WTC11 (cell line): ENCODE measurements around the gene RC3H1. TPM values are rescaled to one million over a fixed set of nuclear protein-coding genes. Genes with fewer than 3 reads are reported as not detected.
"Not testable (repeated sequence)": the region's sequence is repeated elsewhere in the genome, so short reads cannot be mapped to it uniquely, and the experiment has no call there.

Experiments
- ATAC-seq: fragments of 200-7000 bp; cut with Tn5 transposase; 2 replicates; pipeline ENCODE4 v1.10.0; 2021; ENCODE audit warnings: mild to moderate bottlenecking, moderate library complexity
- CTCF ChIA-PET: fragments of 300-600 bp; sonication (Branson Sonifier 250); formaldehyde crosslinking; loops from one replicate; lab custom pipeline; 2021; ENCODE audit warnings: antibody characterized with exemption; lab: Charles Lee
- POLR2A ChIA-PET: fragments of 350-600 bp; sonication (Branson Sonifier 250); formaldehyde crosslinking; loops from one replicate; lab custom pipeline; 2021; ENCODE audit warnings: antibody characterized with exemption; lab: Charles Lee
- DNase-seq: peaks from one replicate; pipeline ENCODE4 v3.0.0; 2021; ENCODE audit warnings: low spot score
- H3K27ac Mint-ChIP-seq: 2 replicates; pipeline ENCODE4 v1.8.0; 2021; ENCODE audit warnings: mixed read lengths
- H3K27me3 Mint-ChIP-seq: 2 replicates; pipeline ENCODE4 v1.8.0; 2021; ENCODE audit warnings: low read depth, mild to moderate bottlenecking, moderate library complexity, mixed read lengths
- H3K36me3 Mint-ChIP-seq: 2 replicates; pipeline ENCODE4 v1.8.0; 2021; ENCODE audit warnings: mixed read lengths
- H3K4me1 Mint-ChIP-seq: 2 replicates; pipeline ENCODE4 v1.8.0; 2022; ENCODE audit warnings: mixed read lengths
- H3K4me3 Mint-ChIP-seq: 2 replicates; pipeline ENCODE4 v1.8.0; 2021; ENCODE audit warnings: mild to moderate bottlenecking, moderate library complexity, mixed read lengths
- H3K9me3 Mint-ChIP-seq: 2 replicates; pipeline ENCODE4 v1.8.0; 2021; ENCODE audit warnings: mixed read lengths
- ATF6 ChIP-seq: sonication (generic); formaldehyde crosslinking; IDR thresholded peaks from 2 replicates; pipeline ENCODE4 v1.8.1; 2023; ENCODE audit warnings: mild to moderate bottlenecking, missing genetic modification reagents
- E2F1 ChIP-seq: sonication (generic); formaldehyde crosslinking; IDR thresholded peaks from 2 replicates; pipeline ENCODE4 v1.8.0; 2022; ENCODE audit warnings: mild to moderate bottlenecking, missing genetic modification reagents
- FOXP1 ChIP-seq: sonication (generic); formaldehyde crosslinking; IDR thresholded peaks from 2 replicates; pipeline ENCODE4 v1.8.0; 2022; ENCODE audit warnings: missing genetic modification reagents, mild to moderate bottlenecking, moderate library complexity, borderline replicate concordance
- GABPB1 ChIP-seq: sonication (generic); formaldehyde crosslinking; IDR thresholded peaks from 2 replicates; pipeline ENCODE4 v1.8.1; 2023; ENCODE audit warnings: mild to moderate bottlenecking, missing genetic modification reagents
- HMGXB4 ChIP-seq: sonication (generic); formaldehyde crosslinking; IDR thresholded peaks from 2 replicates; pipeline ENCODE4 v1.8.1; 2023; ENCODE audit warnings: mild to moderate bottlenecking, moderate library complexity, missing genetic modification reagents
- MLX ChIP-seq: sonication (generic); formaldehyde crosslinking; IDR thresholded peaks from 2 replicates; pipeline ENCODE4 v1.8.1; 2023; ENCODE audit warnings: mild to moderate bottlenecking, missing genetic modification reagents, moderate library complexity
- SP1 ChIP-seq: sonication (generic); formaldehyde crosslinking; conservative IDR thresholded peaks from 2 replicates; pipeline ENCODE4 v1.8.1; 2022; ENCODE audit warnings: missing genetic modification reagents
- TEAD4 ChIP-seq: sonication (generic); formaldehyde crosslinking; IDR thresholded peaks from 2 replicates; pipeline ENCODE4 v1.8.0; 2022; ENCODE audit warnings: mild to moderate bottlenecking, missing genetic modification reagents
- ZBTB21 ChIP-seq: sonication (generic); formaldehyde crosslinking; IDR thresholded peaks from 2 replicates; pipeline ENCODE4 v1.8.1; 2023; ENCODE audit warnings: mild to moderate bottlenecking, missing genetic modification reagents, borderline replicate concordance
- ZBTB43 ChIP-seq: sonication (generic); formaldehyde crosslinking; IDR thresholded peaks from 2 replicates; pipeline ENCODE4 v1.8.1; 2023; ENCODE audit warnings: mild to moderate bottlenecking, missing genetic modification reagents
- ZNF396 ChIP-seq: fragments of 250-450 bp; sonication (Bioruptor Pico); IDR thresholded peaks from 2 replicates; pipeline ENCODE4 v1.8.0; 2021; ENCODE audit warnings: mild to moderate bottlenecking, moderate library complexity, borderline replicate concordance
- ZNF671 ChIP-seq: fragments of 250-450 bp; sonication (Bioruptor Pico); IDR thresholded peaks from 2 replicates; pipeline ENCODE4 v1.8.0; 2021; ENCODE audit warnings: mild to moderate bottlenecking
- total RNA-seq: library from RNA; stranded (reverse); gene quantifications from 3 replicates; pipeline ENCODE4 v1.2.3, GENCODE V29; 2021
- TF ChIP-seq, protein P1 (sequence below): fragments of 250-450 bp; sonication (Bioruptor Pico); IDR thresholded peaks from 2 replicates; pipeline ENCODE4 v1.9.0; 2021; ENCODE audit warnings: mild to moderate bottlenecking, borderline replicate concordance
- TF ChIP-seq, protein P2 (sequence below): fragments of 250-450 bp; sonication (Bioruptor Pico); IDR thresholded peaks from 2 replicates; pipeline ENCODE4 v1.9.0; 2021; ENCODE audit warnings: mild to moderate bottlenecking

Gene RC3H1
- total RNA-seq, 1 experiment from 2014 or later, result 25.4 TPM

DNA sequence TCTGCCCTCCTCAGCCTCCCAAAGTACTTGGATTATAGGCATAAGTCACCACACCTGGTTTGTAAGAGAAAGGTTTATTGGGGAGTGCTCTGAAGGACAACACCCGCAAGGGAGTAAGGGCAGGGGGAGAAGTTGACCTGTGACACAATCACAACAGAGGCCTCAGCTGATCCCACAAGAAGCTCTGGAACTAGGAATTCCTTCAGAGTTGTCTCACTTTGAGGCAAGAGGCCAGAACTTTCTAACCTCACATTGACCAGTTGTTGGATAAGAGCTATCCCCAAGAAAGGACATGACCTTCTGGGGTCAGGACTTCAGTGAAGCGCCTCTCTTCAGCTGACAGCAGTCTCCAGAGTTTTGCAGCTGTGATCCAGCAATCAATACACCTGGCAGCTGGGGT, 27.4 kb upstream of the RC3H1 start (continued):
- TF ChIP-seq E2F1, result no peak

- H3K27ac Mint-ChIP-seq, result no peak overlapping the region
- TF ChIP-seq, protein P1, sequence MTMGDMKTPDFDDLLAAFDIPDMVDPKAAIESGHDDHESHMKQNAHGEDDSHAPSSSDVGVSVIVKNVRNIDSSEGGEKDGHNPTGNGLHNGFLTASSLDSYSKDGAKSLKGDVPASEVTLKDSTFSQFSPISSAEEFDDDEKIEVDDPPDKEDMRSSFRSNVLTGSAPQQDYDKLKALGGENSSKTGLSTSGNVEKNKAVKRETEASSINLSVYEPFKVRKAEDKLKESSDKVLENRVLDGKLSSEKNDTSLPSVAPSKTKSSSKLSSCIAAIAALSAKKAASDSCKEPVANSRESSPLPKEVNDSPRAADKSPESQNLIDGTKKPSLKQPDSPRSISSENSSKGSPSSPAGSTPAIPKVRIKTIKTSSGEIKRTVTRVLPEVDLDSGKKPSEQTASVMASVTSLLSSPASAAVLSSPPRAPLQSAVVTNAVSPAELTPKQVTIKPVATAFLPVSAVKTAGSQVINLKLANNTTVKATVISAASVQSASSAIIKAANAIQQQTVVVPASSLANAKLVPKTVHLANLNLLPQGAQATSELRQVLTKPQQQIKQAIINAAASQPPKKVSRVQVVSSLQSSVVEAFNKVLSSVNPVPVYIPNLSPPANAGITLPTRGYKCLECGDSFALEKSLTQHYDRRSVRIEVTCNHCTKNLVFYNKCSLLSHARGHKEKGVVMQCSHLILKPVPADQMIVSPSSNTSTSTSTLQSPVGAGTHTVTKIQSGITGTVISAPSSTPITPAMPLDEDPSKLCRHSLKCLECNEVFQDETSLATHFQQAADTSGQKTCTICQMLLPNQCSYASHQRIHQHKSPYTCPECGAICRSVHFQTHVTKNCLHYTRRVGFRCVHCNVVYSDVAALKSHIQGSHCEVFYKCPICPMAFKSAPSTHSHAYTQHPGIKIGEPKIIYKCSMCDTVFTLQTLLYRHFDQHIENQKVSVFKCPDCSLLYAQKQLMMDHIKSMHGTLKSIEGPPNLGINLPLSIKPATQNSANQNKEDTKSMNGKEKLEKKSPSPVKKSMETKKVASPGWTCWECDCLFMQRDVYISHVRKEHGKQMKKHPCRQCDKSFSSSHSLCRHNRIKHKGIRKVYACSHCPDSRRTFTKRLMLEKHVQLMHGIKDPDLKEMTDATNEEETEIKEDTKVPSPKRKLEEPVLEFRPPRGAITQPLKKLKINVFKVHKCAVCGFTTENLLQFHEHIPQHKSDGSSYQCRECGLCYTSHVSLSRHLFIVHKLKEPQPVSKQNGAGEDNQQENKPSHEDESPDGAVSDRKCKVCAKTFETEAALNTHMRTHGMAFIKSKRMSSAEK, result no peak
- no peak for TF ChIP-seq ATF6 (CRISPR knock-in tag)
- peaks cover 18% of the 10 kb centered on the region for H3K9me3 Mint-ChIP-seq
- no peak overlapping the region for H3K4me3 Mint-ChIP-seq
- POLR2A ChIA-PET, result no interaction called here
- H3K4me1 Mint-ChIP-seq, result no peaks in the 10 kb centered on the region
- H3K27me3 Mint-ChIP-seq, result no peaks in the 10 kb centered on the region; the same call in 1 of the 2 replicates
- no peak for DNase-seq
- ATAC-seq, result no peak
- no peaks in the 10 kb centered on the region; the same call in 1 of the 2 replicates for H3K36me3 Mint-ChIP-seq
- CTCF ChIA-PET, result no interaction called here
Observed at GRCh38 chr1:174044418-174045222, 22.5 kb upstream of the RC3H1 start.

DNA sequence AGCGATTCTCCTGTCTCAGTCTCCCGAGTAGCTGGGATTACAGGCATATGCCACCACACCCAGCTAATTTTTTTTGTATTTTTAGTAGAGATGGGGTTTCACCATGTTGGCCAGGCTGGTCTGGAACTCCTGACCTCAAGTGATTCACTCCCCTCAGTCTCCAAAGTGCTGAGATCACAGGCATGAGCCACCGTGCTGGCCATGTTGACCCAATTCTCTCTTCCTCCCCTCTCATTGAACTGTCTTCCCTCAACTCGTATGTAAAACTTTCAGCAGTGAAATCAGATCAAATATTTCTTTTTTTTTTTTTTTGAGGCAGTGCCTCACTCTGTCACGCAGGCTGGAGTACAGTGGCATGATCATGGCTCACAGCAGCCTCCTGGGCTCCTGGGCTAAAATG, 20.4 kb upstream of the RC3H1 start:
- DNase-seq, H3K4me3 Mint-ChIP-seq, H3K36me3 Mint-ChIP-seq, H3K9me3 Mint-ChIP-seq, H3K27me3 Mint-ChIP-seq, POLR2A ChIA-PET, CTCF ChIA-PET, H3K4me1 Mint-ChIP-seq, ATAC-seq, H3K27ac Mint-ChIP-seq: not testable (repeated sequence)

- H3K27me3 Mint-ChIP-seq, result no peaks in the 10 kb centered on the region; the same call in 1 of the 2 replicates
- no peak for TF ChIP-seq MLX (CRISPR knock-in tag)
- TF ChIP-seq TEAD4 (CRISPR knock-in tag), result no peak
- TF ChIP-seq, protein P2, sequence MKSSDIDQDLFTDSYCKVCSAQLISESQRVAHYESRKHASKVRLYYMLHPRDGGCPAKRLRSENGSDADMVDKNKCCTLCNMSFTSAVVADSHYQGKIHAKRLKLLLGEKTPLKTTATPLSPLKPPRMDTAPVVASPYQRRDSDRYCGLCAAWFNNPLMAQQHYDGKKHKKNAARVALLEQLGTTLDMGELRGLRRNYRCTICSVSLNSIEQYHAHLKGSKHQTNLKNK (CRISPR knock-in tag), result no peak
- TF ChIP-seq ZBTB21 (CRISPR knock-in tag), result no peak
- no peak for TF ChIP-seq HMGXB4
- no peak for TF ChIP-seq FOXP1 (CRISPR knock-in tag)
- no peak for TF ChIP-seq ZNF671 (CRISPR knock-in tag)
- no peak for TF ChIP-seq GABPB1 (CRISPR knock-in tag)
- no peak for TF ChIP-seq ZBTB43 (CRISPR knock-in tag)
- no peak for TF ChIP-seq SP1 (CRISPR knock-in tag)
- no peak for TF ChIP-seq ZNF396 (CRISPR knock-in tag)
- TF ChIP-seq, all 79 proteins: peak for 0
- no peaks in the 10 kb centered on the region for H3K36me3 Mint-ChIP-seq
- no peak overlapping the region for H3K27ac Mint-ChIP-seq
- H3K4me1 Mint-ChIP-seq, result no peaks in the 10 kb centered on the region
- POLR2A ChIA-PET, result interaction anchor here (1.1 kb wide), 1 partner anchor 19 kb away, joined by 3 read pairs; the partner anchor contains the start of gene RC3H1
- no peak for ATAC-seq
- CTCF ChIA-PET, result no interaction called here
- H3K4me3 Mint-ChIP-seq, result no peak overlapping the region
- DNase-seq, result no peak
- no peaks in the 10 kb centered on the region for H3K9me3 Mint-ChIP-seq
Observed at GRCh38 chr1:174041369-174041768, 19.2 kb upstream of the RC3H1 start.
